HG02973 (cell line): ENCODE data around the gene SERPINB10.
A peak's percentile ranks its signal among the peaks of the same experiment; 100 is the strongest.
"Not testable (repeated sequence)": the region's sequence is repeated elsewhere in the genome, so short reads cannot be mapped to it uniquely, and the experiment has no call there.

Experiments used
- ATAC-seq: cut with Tn5 transposase; IDR thresholded peaks from one replicate; pipeline ENCODE4 v1.9.1; 2021; ENCODE audit warnings: moderate library complexity; ENCODE audit not compliant: unreplicated experiment

SERPINB10 gene

DNA sequence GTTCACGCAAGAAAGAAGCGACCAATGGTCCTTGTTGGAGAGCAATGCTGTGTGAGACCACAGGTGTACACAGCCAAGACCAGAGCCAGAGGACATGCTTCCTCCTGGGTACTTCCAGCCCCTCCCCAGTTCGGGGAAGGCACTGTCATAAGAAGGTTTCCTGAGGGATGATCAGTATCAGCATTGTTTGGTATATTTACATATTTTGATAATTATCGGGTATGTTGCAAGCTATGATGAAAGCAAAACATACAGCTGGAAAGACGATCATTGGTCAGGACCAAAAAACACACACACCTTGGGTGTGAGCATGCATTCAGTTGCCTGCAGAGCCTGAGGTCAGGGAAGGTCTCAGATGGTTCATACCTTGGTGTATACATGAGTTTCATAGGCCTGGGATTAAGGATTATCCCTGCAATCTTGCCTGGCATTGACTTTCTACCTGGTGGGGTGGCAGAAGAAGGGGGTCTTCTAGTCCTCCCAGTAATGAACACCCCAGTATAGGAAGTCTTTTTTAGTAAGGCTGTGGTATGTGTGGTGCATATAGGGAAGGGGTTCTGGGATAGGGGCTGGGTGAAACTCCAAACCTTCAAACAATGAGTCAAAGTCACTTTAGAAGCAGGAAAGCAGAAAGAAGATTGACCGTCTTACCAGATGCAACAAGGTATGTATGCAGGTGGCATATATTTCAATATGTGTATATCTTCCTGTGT lies 17.4 kb upstream of the SERPINB10 start:
- ATAC-seq: no peak

DNA sequence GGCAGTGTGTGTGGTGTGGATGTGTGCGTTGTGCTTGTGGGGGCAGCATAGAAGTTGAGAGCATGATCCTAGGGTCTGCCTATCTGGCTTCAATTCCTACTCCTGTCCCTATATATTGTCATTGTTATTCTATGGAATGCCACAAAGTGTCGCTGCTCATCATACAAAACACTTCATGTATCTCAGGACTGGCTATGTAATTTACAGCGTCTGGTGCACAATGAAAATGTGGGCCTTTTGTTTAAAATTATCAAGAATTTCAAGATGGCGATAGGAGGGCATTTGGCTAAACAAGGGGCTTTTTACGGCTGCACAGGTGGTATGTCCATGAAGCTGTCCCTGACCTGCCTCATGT lies 16.8 kb upstream of the SERPINB10 start:
- no peak for ATAC-seq

DNA sequence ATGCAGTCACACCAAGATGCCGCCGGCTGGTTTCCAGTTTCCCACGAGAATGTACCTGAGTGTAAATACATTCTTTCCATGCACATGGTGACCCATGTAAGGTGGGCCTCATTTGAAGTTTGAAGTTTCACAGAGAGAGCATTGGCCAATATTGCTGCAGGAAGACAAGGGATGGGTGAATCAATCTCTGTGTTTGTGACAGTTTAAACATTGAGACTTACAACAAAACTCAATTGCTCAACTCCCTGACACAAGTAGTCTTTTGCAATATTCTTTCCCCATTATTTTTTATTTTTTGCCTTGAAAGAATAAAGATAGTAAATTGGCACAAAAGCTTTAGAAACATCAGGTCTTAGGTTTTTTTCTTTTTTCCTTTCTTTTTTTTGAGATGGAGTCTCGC lies 15.2 kb upstream of the SERPINB10 start:
- no peak for ATAC-seq

DNA sequence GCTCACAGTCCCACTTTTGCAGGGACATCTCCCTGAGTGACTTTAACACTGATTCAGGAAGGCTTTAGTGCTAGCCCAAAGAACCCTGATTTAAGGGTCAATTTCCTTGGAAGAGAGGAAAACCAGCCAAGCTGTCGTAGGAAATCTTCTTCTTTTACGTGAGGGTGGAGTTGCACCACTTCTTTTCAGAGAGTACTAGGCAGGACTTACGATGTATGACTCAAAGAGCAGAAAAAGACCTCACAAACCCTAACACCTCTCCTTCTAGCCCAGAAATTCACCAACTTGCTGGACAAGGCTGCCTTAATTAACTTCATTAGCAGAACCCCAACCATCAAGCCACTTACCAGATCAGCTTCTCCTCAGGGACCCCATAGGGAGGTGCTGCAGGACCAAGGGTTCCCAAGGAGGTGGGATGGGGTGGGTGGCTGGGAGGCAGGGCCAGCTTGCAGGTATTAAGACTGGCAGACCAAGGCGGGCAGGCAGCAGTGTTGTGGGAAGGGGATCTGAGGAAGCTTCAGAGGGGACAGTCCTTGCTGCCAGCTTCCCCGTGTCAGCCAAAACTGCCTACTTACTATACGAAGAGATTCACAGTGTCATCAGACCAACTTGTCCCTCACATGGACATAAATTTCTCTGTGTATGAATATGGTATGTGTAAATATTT lies 13.5 kb upstream of the SERPINB10 start:
- no peak for ATAC-seq

DNA sequence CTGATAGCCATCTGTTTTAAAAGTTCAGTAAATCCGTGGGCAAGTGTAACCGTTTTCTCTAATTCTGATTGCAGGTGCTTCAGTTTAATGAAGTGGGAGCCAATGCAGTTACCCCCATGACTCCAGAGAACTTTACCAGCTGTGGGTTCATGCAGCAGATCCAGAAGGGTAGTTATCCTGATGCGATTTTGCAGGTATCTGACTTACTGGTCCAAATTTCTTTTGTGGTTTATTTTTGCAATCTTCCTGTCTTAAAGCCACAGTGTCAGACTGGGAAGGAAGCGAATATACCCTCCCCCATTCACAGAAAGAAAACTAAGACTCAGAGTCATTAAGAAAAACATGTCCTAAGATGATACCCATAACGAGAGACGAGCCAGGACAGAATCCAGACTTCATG lies 12.6 kb upstream of the SERPINB10 start:
- no peak for ATAC-seq

DNA sequence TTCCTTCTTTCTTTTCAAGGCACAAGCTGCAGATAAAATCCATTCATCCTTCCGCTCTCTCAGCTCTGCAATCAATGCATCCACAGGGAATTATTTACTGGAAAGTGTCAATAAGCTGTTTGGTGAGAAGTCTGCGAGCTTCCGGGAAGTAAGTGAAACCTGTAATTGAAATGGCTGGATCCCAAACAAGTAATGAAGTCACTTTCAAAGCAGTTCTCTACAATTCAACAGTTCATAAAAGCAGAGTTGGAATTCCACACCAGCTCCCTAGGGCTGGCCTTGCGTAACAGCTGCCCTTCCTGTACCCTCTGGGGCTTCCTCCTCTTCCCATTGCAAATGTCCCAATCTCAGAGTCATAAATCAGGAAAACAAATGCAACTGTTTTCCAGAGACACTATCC lies 10.7 kb upstream of the SERPINB10 start:
- no peak for ATAC-seq

DNA sequence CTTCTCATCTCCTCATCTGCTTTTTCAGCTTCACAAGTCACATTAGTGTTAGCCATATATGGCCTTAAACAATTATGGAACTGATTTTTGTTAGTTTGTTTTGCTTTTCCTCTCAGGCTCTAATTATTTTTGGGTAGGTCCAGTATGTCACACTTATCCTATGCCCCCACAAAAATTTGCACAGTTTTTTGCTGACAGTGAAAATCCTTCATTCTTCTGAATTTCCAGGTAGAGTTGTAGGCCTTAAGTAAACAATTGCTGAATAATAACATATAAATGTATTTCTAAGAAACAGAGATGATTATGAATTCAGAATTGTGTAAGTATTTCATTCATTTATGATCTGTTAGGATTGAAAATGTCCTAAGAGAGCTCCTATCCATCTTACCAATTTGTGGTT lies 8.6 kb upstream of the SERPINB10 start:
- ATAC-seq: no peak

DNA sequence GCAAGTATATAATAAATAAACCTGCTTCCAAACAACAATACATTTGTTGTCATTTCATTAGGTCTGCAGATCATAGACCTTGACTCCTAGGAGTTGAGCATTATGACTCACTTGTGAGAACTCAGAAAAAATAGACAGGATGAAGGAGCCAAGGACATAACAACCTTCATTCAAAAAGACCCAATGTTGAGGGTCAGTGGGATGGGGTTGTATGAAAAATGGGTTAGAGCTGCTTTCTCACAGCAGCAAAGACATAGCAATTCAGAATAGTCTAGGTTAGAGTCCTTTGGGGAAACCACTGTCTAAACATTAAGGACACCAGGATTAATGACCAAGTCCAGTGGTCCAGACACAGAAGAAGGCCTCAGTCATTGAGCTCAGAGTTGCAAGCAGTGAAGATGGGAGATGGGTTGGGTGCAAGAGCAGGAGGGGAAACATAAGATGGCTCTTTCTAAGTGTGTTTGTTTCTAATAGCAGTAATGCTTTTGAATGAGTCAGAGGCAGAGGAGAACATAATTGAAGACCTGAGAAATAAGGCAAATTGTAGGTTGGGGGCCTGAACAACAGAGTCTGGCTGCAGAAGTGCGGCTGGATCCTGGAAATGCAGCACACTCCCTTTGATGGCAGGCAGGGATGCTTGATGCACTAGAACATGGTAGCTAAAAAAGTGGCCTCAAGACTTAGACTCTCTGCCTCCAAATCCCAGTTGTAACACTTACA lies 3.7 kb upstream of the SERPINB10 start:
- ATAC-seq: no peak

DNA sequence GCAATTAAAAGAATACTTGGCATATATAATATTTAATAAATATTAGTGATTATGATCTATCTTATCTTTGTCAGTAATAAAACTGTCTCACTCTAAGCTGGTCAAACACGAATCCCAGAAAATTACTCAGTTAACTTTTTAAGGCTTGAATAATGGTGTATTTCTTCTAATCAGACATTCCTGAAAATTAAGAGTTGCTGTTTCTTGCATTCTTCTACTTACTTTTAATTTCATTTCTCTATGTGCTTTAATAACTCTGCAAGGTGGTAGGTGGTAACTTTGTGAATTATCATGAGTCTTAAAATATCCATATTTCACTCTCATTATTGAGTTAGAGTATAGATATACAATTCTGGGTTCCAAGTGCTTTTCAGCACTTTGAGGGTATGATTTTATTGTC lies 3.1 kb upstream of the SERPINB10 start:
- ATAC-seq: no peak

DNA sequence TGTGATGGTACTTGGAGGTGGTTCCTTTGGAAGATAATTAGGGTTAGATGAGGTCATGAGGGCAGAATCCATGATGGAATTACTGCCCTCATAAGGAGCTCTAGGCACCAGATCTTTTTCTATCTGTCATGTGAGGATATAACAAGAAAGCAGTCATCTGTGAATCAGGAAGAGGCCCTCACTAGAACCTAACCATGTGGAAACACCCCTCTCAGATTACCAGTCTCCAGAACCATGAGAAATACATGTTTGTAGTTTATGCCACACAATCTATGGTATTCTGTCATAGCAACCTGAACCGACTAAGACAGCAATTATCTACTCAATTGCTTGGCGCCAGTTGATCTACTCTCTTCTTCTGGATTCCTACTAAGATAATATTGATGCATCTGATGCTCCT lies 2.4 kb upstream of the SERPINB10 start:
- no peak for ATAC-seq

DNA sequence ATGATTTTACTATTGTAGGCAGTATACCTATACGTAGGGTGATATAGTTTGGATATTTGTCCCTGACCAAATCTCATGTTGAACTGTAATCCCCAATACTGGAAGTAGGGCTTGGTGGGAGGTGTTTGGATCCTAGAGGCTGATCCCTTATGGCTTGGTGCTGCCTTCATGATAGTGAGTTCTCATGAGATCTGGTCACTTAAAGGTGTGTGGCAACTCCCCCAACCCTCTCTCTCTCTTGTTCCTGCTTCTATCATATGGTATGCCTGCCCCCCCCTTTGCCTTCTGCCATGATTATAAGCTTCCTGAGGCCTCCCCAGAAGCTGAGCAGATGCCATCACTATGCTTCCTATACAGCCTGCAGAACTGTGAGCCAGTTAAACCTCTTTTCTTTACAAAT lies 1.7 kb upstream of the SERPINB10 start:
- ATAC-seq: no peak

DNA sequence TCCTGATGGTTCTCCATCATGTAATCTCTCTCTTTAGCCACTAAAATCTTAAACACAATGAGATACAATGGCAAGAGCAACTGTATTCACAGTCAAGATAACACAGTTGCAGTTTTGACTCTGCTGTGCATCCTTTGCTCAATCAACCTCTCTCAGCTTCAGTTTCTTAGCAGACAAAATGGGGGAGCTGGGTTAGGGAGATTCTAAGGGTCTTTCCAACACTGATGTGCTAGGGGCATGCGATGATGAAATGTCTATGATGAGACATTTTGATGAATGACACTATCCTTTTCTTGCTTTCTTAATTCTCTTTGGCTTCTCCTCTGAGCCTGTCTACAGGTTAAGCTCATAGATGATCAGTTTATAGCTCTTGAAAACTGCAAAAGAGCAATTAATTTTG lies 1.1 kb downstream of the SERPINB10 start:
- no peak for ATAC-seq

DNA sequence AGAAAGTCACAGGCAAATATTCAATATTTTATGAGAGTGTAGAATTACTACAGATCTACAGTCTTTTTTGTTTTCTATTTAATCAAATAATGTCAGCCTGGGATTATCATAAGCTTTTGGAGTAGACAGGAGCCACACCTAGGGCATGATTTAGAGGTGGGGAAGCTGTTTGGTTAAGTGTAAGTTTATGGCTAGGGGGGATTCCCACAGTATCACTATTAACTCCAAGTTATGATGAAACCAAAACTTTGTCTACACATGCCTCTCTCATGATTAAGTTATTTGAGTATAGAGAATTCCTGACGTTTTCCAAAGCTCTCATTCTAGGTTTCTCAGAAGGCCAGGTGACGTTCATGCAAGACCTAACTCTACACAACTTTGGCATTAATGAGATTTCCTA lies 2.1 kb downstream of the SERPINB10 start:
- peak; percentile 70 for ATAC-seq

DNA sequence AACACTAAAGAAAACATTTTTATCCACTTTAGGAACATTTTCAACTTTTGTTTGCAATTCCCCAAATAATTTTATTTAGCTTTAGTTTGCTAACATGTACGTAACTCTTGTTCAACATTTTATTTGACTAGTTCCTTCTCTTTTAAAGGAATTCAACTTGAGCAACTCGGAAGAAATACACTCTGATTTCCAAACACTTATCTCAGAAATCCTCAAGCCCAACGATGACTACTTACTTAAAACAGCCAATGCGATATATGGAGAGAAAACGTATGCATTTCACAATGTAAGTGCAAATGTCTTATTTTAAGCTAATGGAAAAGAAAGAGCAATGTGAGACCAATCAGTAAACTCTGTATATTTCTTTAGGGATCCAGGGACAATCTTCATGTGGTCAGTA lies 10.1 kb downstream of the SERPINB10 start:
- ATAC-seq: no peak

DNA sequence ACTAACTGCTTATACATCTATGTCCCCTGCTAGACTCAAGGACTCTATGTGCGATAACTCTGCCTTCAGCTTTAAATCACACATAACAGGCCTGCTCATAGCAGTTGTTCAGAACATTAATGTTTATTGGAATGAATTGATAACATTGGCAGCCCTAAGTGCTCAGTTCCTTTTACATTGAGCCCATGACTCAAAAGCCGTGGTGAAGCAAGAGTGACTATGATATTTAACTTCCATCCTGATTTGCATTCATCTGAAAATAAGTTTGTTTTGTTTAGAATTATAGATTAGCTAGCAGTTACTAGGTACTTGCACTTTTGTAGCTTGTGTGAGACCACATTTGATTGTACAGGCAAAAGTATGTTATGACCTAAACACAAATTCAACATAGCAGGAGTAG lies 14.3 kb downstream of the SERPINB10 start:
- no peak for ATAC-seq

DNA sequence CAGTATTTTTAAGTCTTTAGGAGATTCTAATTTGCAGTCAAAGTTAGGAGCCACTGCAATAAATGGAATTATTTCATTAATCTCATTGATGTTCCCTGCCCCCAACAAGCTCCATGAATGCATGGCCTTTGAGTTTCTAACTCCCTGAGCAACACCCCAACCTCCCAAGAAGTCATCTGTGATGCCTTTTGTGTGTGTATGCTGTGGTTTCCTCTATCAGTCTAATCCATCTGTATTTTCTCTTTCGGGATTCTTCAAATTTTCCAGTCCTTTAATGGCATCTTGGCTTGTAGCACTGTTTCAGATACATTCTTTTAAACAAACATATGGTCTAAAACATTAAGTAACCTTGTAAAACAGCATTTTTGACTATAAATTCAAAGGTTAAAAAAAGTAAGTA lies 16.8 kb downstream of the SERPINB10 start:
- no peak for ATAC-seq

DNA sequence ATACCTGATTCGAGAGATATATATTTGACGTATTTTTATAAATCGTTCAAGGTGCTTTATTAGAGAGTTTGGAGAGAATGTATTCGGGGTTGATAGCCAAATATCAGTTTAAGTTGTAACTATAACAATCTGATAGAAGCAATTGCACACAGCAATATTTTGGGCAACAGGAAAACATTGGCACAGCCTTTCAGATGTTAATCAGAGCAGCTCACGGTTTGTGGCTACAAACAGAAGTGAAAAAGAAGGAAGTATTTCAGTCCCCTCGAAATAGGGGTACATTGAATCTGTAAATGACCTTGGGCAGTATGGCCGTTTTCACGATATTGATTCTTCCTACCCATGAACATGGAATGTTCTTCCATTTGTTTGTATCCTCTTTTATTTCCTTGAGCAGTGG lies 20.6 kb downstream of the SERPINB10 start:
- ATAC-seq: no peak

DNA sequence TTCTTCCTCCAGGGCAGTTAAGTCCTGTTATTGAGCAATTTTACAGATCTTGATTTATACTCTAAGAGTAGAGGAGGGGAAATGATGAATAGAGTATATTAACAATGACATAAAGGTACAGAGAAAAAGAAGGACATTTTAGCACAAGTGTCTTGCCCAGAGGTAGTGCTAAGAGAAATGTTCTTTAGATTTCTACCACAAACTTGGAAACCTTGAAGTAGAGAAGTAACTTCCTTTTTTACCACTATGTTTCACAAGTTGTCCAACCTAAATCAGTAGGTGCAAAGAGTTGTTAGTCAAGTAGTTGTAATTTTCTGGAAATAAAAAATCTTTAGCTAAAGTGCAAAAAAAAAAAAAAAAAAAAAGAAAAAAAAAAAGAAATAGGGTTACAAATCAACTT lies 21.6 kb downstream of the SERPINB10 start:
- not testable (repeated sequence) for ATAC-seq

DNA sequence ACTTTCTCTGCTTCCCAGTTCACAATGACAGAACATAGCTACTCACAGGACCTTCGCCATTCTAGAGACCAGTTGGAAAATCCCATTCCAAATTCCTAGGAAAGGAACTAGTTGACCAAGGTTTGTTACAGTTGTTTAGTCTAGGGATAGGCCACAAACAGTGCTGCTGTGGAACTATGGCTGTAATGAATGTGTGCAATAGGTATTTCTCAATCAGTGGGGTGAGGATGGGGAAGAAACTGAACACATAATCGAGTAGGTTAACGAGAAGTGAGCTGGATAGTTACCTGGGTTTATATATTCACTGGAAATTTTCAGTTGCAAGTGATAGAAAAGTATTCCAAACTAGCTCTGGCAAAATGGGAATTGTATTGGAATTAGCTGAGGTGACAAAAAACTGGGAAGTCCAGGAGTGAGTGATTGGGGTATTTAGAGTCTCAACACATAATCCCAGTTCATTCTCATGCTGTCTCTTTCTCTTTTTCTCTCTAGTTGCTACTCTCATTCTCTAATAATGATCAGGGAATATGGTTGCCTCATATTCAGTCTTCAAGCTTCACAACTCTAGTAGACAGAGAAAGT lies 23.1 kb downstream of the SERPINB10 start:
- ATAC-seq: no peak

DNA sequence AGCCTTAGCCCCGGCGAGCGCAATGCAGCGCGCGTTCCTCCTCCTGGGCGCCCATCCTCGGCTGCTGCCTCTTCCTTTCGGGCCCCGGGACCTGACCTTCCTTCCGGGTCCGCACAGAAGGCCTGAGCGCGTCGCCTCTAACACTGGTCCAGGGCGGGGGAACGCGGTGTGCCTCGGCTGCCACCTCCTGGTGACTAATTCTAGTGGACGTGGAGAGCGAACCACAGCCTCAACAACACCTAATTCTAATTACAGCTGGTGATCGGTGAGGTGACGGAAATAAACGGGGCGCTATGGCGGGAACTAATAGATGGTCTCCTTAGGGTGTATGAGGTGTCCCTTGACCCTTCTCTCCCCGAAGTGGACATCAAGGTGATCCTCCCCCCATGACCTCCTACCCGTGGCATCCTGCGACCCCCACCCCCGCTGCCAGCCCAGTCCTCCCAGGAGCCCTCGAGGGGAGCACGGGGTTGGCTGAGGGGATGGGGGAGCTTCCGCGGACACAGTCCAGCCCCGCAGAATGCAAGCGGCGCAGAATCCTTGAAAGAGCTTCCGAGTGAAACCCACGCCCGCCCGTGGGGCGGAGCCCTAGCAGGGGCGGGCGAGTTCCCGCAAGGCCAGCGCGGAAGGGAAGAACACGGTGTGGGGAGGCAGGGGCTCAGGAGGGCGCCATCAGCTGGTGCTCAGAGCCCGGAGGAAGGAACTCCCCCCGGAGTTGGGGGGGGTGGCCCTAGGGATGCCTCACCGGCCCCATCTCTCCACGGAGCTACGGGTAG lies 28.6 kb downstream of the SERPINB10 start:
- peak; percentile 98 for ATAC-seq

DNA sequence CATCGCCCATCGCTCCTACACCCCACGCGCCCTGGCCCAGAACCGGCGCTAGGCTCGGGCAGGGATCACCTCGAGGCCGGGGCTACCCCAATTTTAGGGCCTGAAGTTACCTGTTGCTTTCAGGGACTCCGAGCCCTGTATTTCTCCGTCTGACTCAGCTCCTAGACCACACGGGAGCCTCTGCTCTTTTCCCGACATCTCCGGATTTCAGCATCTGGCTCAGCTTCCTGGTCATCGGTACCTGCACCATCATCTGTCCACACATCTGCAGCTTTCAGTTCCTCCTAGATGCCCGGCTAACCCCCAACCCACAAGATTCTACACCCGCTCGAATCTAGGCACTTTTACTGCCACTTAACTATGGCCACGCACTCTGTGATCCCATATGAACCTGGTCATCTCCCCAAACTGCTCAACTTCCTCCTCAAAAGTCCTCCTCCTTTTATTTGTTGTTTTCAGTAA lies 29.2 kb downstream of the SERPINB10 start:
- ATAC-seq: no peak
